IMR-90 (cell line): ENCODE results near the gene SHROOM1. TPM values are rescaled to one million over a fixed set of nuclear protein-coding genes. Genes with fewer than 3 reads are reported as not detected.

ENCODE experiments used
- ATAC-seq: fragments of 200-7000 bp; cut with Tn5 transposase; 2 replicates; pipeline ENCODE4 v1.9.1; 2020; ENCODE audit warnings: low read depth, mild to moderate bottlenecking, moderate library complexity
- BruUV-seq: library from RNA; stranded (reverse); fragments of 400-500 nt; replicated peaks from 2 replicates; lab custom pipeline; 2021; lab: Mats Ljungman, UMichigan
- CTCF ChIA-PET: fragments of 300-600 bp; formaldehyde crosslinking; extraction: SDS; loops from one replicate; lab custom pipeline; 2021; ENCODE audit warnings: antibody characterized with exemption; lab: Yijun Ruan, JAX
- POLR2A ChIA-PET: fragments of 300-600 bp; sonication (Branson Sonifier 250); formaldehyde crosslinking; loops from one replicate; lab custom pipeline; 2022; ENCODE audit warnings: antibody characterized with exemption; ENCODE audit not compliant: unreplicated experiment; lab: Charles Lee
- DNase-seq: peaks from one replicate; pipeline ENCODE4 v3.0.0; 2013
- H2AFZ ChIP-seq: replicated peaks from 2 replicates; pipeline ENCODE3; 2013; ENCODE audit warnings: low read length, mild to moderate bottlenecking; ENCODE audit not compliant: poor library complexity
- H2AK5ac ChIP-seq: 2 replicates; pipeline ENCODE4 v1.6.1; 2013; ENCODE audit warnings: low read depth, low read length, inconsistent platforms
- H2AK9ac ChIP-seq: replicated peaks from 2 replicates; pipeline ENCODE3; 2013; ENCODE audit warnings: mild to moderate bottlenecking, low read depth, low read length, moderate library complexity; ENCODE audit not compliant: poor library complexity
- H2BK120ac ChIP-seq: 2 replicates; pipeline ENCODE4 v1.6.1; 2013; ENCODE audit warnings: low read depth, low read length, inconsistent platforms
- H2BK15ac ChIP-seq: 3 replicates; pipeline ENCODE4 v1.6.1; 2013; ENCODE audit warnings: low read depth, low read length, inconsistent platforms
- H2BK20ac ChIP-seq: 2 replicates; pipeline ENCODE4 v1.6.1; 2013; ENCODE audit warnings: low read depth, mild to moderate bottlenecking, inconsistent platforms, low read length, moderate library complexity
- H2BK5ac ChIP-seq: 2 replicates; pipeline ENCODE4 v1.6.1; 2013; ENCODE audit warnings: mild to moderate bottlenecking, low read depth, low read length, inconsistent platforms; ENCODE audit not compliant: poor library complexity, severe bottlenecking
- H3K14ac ChIP-seq: replicated peaks from 2 replicates; pipeline ENCODE4 v1.6.1; 2013; ENCODE audit warnings: low read depth, low read length, inconsistent platforms
- H3K18ac ChIP-seq: 2 replicates; pipeline ENCODE4 v1.6.1; 2013; ENCODE audit warnings: low read depth, low read length, control low read depth
- H3K23ac ChIP-seq: 2 replicates; pipeline ENCODE4 v1.6.1; 2013; ENCODE audit warnings: low read depth, low read length, inconsistent platforms
- H3K27ac ChIP-seq: 2 replicates; pipeline ENCODE4 v1.5.1; 2013; ENCODE audit warnings: mild to moderate bottlenecking, control low read depth, low read length; ENCODE audit not compliant: insufficient read depth
- H3K27me3 ChIP-seq: 2 replicates; pipeline ENCODE4 v1.6.1; 2013; ENCODE audit warnings: low read length; ENCODE audit not compliant: control insufficient read depth, insufficient read depth
- H3K36me3 ChIP-seq: 2 replicates; pipeline ENCODE4 v1.6.1; 2013; ENCODE audit warnings: low read length, mixed read lengths; ENCODE audit not compliant: control insufficient read depth, insufficient read depth
- H3K4ac ChIP-seq: 2 replicates; pipeline ENCODE4 v1.6.1; 2013; ENCODE audit warnings: low read depth, low read length, inconsistent platforms
- H3K4me1 ChIP-seq: 2 replicates; pipeline ENCODE4 v1.6.1; 2013; ENCODE audit warnings: low read length, mixed read lengths; ENCODE audit not compliant: control insufficient read depth, insufficient read depth
- H3K4me2 ChIP-seq: 2 replicates; pipeline ENCODE4 v1.6.1; 2013; ENCODE audit warnings: low read depth, mild to moderate bottlenecking, control low read depth, low read length, moderate library complexity
- H3K4me3 ChIP-seq: 2 replicates; pipeline ENCODE4 v1.5.1; 2013; ENCODE audit warnings: low read depth, mild to moderate bottlenecking, control low read depth, low read length, moderate library complexity; ENCODE audit not compliant: insufficient read depth
- H3K56ac ChIP-seq: 2 replicates; pipeline ENCODE4 v1.6.1; 2013; ENCODE audit warnings: low read length, inconsistent platforms; ENCODE audit not compliant: insufficient read depth; ENCODE audit errors: extremely low read depth
- H3K79me1 ChIP-seq, 2 experiments: 2 replicates each; pipeline ENCODE4 v1.6.1; 2013; ENCODE audit warnings: low read length in 2 of 2, inconsistent platforms in 1 of 2, low read depth in 1 of 2
- H3K9ac ChIP-seq: 2 replicates; pipeline ENCODE4 v1.6.1; 2013; ENCODE audit warnings: low read depth, low read length, control low read depth
- H3K9me1 ChIP-seq: 2 replicates; pipeline ENCODE4 v1.6.1; 2013; ENCODE audit warnings: low read length, inconsistent platforms; ENCODE audit not compliant: insufficient read depth
- H3K9me3 ChIP-seq: 2 replicates; pipeline ENCODE4 v1.6.1; 2013; ENCODE audit warnings: low read length; ENCODE audit not compliant: control insufficient read depth, insufficient read depth
- H4K20me1 ChIP-seq: 2 replicates; pipeline ENCODE4 v1.6.1; 2013; ENCODE audit warnings: low read length, inconsistent platforms; ENCODE audit not compliant: insufficient read depth
- H4K5ac ChIP-seq: 2 replicates; pipeline ENCODE4 v1.6.1; 2013; ENCODE audit warnings: mild to moderate bottlenecking, low read depth, low read length, control low read depth
- H4K8ac ChIP-seq, 2 experiments: 2 replicates each; pipeline ENCODE4 v1.6.1; 2013; ENCODE audit warnings: low read depth in 2 of 2, low read length in 2 of 2, control low read depth in 1 of 2, inconsistent platforms in 1 of 2
- H4K91ac ChIP-seq: 2 replicates; pipeline ENCODE4 v1.6.1; 2013; ENCODE audit warnings: low read depth, low read length, inconsistent platforms; ENCODE audit not compliant: insufficient read depth
- CEBPB ChIP-seq: IDR thresholded peaks from 2 replicates; pipeline ENCODE4 v1.6.1; 2012; ENCODE audit warnings: low read depth, low read length, improper control_type of control experiment
- MAZ ChIP-seq: IDR thresholded peaks from 2 replicates; pipeline ENCODE4 v1.6.1; 2012; ENCODE audit warnings: low read depth, mild to moderate bottlenecking, low read length, improper control_type of control experiment, moderate library complexity, borderline replicate concordance
- WGBS, 2 experiments: methylation state at CpG; one replicate each; pipeline versions ENCODE4 v1.1.5 to v1.1.7; 2013; ENCODE audit warnings: missing lambda C conversion rate in 2 of 2; ENCODE audit not compliant: insufficient read length in 1 of 2; ENCODE audit errors: extremely low coverage in 2 of 2; 5-methylcytosine and 5-hydroxymethylcytosine counted together
- dilution Hi-C: fragments of 300-500 bp; cut with HindIII; formaldehyde crosslinking; loops from one replicate; pipeline ENCODE4 v1.14.3; 2018; ENCODE audit warnings: low sequenced_read_pairs; ENCODE audit not compliant: unreplicated experiment
- in situ Hi-C: fragments of 300-500 bp; cut with MboI; formaldehyde crosslinking; loops from 3 replicates; pipeline ENCODE4 v1.14.3; 2019; ENCODE audit warnings: low sequenced_read_pairs, inconsistent platforms, mixed read lengths
- intact Hi-C: fragments of 100-400 bp; cut with micrococcal nuclease; formaldehyde crosslinking; loops from 2 replicates; pipeline ENCODE4 v1.10.0; 2022
- polyA plus RNA-seq, 3 experiments: library from polyadenylated mRNA; depleted of rRNA; stranded (reverse); fragments of >200 nt; gene quantifications; 2 replicates each; pipeline ENCODE4 v1.2.3, GENCODE V29; 2012; ENCODE audit warnings: low replicate concordance in 1 of 3
- total RNA-seq: library from RNA; depleted of rRNA; stranded (reverse); fragments of >200 nt; gene quantifications from 2 replicates; pipeline ENCODE4 v1.2.3, GENCODE V29; 2012

SHROOM1 gene
- total and polyA plus RNA-seq, 2 of the 4 experiments (the other 2 are of a cell fraction): 1.4 to 6.3 TPM

DNA sequence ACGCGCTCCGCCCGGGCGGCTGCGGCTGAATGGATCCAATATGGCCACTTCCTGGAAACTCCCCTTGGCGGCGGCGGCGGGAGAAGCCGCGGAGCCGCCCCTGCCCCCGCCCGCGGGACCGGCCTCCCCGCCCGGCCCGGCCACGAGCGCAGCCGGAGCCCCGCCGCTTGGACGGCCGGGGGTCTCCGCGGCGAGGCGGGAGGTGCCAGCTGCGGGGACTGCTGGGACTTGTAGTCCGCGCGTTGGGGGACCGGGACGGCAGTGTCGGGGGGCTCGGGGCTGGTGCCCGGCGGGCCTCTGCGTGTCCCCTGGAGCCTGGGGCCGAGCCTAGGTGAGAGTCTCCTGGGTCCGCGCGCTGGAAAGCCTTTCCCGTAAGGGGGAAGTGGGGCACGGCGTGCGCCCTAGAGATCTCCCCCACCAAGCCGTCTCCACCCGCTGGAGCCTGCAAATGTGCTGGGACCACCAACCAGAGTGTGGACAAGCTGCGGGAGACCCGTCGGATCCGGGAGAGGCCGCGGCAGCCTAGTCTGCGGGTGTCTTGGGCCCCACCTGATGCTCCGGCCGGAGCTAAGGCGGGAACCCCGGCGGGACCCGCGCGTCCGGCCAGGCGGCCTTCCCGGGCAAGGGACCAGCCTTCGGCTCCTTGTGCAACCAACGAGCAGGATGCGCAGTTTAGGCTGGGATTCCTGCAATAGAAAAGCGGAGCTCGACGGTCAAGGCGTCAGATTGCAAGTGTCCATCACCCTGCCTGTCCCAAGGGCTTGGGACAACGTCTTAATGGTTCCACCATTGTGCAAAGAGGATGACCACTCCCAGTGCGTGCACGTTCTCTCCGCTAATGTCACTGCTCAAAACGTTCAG, 53.0 kb downstream of the SHROOM1 start, which contains the start of gene SEPTIN8:
SEPTIN8 (minus strand) TSS at position 31 of the 861 bp plus-strand sequence. CDS start 102 bp downstream, outside the sequence.
- Histone ChIP-seq H3K79me1 (peaks cover 23 to 51% of the 10 kb centered on the region in 2 experiments), H2BK120ac (peak within 1 kb of the TSS; percentile 71), H3K9me3 (no peaks in the 10 kb centered on the region), H2AK5ac (peak within 1 kb of the TSS; percentile 75), H4K20me1 (peaks cover 27% of the 10 kb centered on the region), H2AFZ (peak within 1 kb of the TSS; percentile 98), H3K27me3 (no peaks in the 10 kb centered on the region), H3K14ac (peak within 1 kb of the TSS; percentile 54), H2BK5ac (peak within 1 kb of the TSS; percentile 51), H3K36me3 (no peaks in the 10 kb centered on the region), H3K56ac (peak within 1 kb of the TSS; percentile 61), H3K4me3 (peak within 1 kb of the TSS; percentile 65), H4K8ac (peak within 1 kb of the TSS; percentile 78 to 95), H3K4me1 (peaks cover 15% of the 10 kb centered on the region), H3K27ac (peak within 1 kb of the TSS; percentile 61), H3K9me1 (peaks cover 30% of the 10 kb centered on the region), H3K9ac (peak within 1 kb of the TSS; percentile 72), H4K91ac (peak within 1 kb of the TSS; percentile 78), H3K4ac (peak within 1 kb of the TSS; percentile 85), H3K23ac (peak within 1 kb of the TSS; percentile 90), H2BK20ac (no peak within 1 kb of the TSS), H3K4me2 (peak within 1 kb of the TSS; percentile 97), H2AK9ac (peak within 1 kb of the TSS; percentile 90), H3K18ac (no peak within 1 kb of the TSS; the same call in none of the 2 replicates), H2BK15ac (peak within 1 kb of the TSS; percentile 67; the same call in 2 of the 3 replicates), H4K5ac (peak within 1 kb of the TSS; percentile 61)
- DNase-seq: no peak
- intact Hi-C loops (loop anchor here (2.0 kb wide), 1 partner anchor 43 kb away; no protein-coding TSS in a partner anchor), dilution Hi-C loops (no loop called here), in situ Hi-C loops (no loop called here)
- peak; percentile 72 for ATAC-seq
- CTCF ChIA-PET: interaction anchor here (1.5 kb wide), 1 partner anchor 43 kb away, joined by 3 read pairs; no protein-coding TSS in a partner anchor
- 3% methylated on average over 57 of the region's 82 CpGs; no CpG with 5 or more reads in 1 of the 2 experiments for WGBS, 2 experiments
- POLR2A ChIA-PET: no interaction called here
- no TSS peak for BruUV-seq
- TF ChIP-seq MAZ (peak; percentile 13; the same call in 1 of the 2 replicates), CEBPB (no peak; the same call in 1 of the 2 replicates)
